ENCODE results near the gene FBXL7.

DNA sequence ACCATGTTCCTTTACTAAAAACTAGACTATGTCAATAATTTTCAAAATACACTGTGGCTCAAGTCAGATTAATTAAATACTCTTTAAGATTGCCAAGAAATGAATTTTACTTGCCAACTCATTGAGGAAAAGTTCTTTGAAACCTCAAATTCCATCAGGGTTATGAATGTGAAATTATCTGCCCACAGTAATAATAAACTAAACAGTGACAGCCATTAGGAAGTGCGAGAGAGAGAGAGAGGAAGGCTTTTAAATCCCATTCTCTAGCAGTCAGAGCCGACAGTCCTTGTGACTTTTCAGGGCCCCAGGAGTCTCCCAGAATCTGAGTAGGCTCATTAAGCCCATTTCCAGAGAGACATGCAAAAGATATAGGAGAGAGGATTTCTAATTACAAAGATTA, 443.5 kb downstream of the FBXL7 start:
- TF ChIP-seq, protein P1, sequence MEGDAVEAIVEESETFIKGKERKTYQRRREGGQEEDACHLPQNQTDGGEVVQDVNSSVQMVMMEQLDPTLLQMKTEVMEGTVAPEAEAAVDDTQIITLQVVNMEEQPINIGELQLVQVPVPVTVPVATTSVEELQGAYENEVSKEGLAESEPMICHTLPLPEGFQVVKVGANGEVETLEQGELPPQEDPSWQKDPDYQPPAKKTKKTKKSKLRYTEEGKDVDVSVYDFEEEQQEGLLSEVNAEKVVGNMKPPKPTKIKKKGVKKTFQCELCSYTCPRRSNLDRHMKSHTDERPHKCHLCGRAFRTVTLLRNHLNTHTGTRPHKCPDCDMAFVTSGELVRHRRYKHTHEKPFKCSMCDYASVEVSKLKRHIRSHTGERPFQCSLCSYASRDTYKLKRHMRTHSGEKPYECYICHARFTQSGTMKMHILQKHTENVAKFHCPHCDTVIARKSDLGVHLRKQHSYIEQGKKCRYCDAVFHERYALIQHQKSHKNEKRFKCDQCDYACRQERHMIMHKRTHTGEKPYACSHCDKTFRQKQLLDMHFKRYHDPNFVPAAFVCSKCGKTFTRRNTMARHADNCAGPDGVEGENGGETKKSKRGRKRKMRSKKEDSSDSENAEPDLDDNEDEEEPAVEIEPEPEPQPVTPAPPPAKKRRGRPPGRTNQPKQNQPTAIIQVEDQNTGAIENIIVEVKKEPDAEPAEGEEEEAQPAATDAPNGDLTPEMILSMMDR (IDR thresholded peaks at IDR 0.05; ENCODE audit: low read depth, low read length) = no peak
- no peak for TF ChIP-seq EZH2phosphoT487 (IDR thresholded peaks at IDR 0.05; ENCODE audit: low read depth)

Measured in OCI-LY3 (cell line).